ENCODE measurements around the gene ZC3H7B.

The ZC3H7B gene

DNA sequence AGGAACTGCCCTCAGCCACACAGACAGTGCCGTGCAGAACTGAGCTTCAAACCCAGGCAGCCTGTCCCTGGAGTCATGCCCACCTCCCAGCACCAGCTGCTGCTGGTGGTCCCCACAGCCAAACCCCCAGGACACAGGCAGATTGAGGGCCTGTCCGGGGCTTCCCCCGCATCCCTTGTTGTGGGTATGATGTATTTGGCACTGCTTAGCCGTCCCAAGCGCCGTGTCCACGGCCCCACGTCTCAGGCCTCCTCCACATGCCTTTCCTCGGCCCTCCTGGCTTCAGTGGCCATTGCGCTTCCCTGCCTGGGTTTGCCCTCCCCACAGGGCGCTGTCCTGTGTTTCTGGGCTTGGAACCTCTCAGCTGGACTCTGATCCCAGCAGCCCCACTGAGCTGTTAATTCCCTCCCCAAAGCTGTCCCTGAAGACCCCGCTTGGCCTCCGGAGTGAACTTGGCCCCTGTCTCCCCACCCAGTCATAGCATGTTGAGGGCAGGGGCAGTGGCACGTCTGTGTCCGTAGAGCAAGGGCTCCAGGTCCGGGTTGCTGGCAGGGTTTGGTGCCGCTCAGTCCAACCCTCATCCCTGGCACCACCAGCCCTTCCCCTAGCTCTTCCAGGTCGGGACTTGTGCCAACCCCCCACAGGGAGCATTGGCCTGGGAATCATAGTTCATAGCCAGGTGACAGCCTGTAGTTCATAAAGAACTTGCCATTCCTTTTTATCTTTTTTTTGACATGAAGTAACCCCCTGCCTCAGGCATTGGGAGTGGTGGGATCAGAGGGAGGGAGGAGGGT is 45.9 kb downstream of the ZC3H7B start:
- Histone ChIP-seq H3K9me3 (ENCODE audit: control insufficient read depth, insufficient read depth, low read length) (no peaks in the 10 kb centered on the region), H3F3A (ENCODE audit: control insufficient read depth, insufficient read depth) (no peaks in the 10 kb centered on the region), H3K4me1 (ENCODE audit: control insufficient read depth, low read length) (no peaks in the 10 kb centered on the region), H3K27me3 (ENCODE audit: control insufficient read depth, low read length) (no peaks in the 10 kb centered on the region), H4K20me1 (ENCODE audit: control insufficient read depth, insufficient read depth, low read depth, low read length) (no peaks in the 10 kb centered on the region), H3K79me2 (ENCODE audit: control insufficient read depth, low read length) (no peaks in the 10 kb centered on the region), H3K27ac (ENCODE audit: low read depth, low read length) (no peak overlapping the region), H3K4me2 (ENCODE audit: low read length) (no peak overlapping the region), H3K36me3 (ENCODE audit: control insufficient read depth, low read length) (peaks cover 63% of the 10 kb centered on the region), H3K9me2 (replicated peaks; ENCODE audit: control insufficient read depth, low read length) (no peaks in the 10 kb centered on the region), H3K4me3 (ENCODE audit: low read length) (no peak overlapping the region)
- TF ChIP-seq, protein P1, sequence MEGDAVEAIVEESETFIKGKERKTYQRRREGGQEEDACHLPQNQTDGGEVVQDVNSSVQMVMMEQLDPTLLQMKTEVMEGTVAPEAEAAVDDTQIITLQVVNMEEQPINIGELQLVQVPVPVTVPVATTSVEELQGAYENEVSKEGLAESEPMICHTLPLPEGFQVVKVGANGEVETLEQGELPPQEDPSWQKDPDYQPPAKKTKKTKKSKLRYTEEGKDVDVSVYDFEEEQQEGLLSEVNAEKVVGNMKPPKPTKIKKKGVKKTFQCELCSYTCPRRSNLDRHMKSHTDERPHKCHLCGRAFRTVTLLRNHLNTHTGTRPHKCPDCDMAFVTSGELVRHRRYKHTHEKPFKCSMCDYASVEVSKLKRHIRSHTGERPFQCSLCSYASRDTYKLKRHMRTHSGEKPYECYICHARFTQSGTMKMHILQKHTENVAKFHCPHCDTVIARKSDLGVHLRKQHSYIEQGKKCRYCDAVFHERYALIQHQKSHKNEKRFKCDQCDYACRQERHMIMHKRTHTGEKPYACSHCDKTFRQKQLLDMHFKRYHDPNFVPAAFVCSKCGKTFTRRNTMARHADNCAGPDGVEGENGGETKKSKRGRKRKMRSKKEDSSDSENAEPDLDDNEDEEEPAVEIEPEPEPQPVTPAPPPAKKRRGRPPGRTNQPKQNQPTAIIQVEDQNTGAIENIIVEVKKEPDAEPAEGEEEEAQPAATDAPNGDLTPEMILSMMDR (IDR thresholded peaks at IDR 0.05; ENCODE audit: low read depth, low read length, poor library complexity, severe bottlenecking) = no peak
- TF ChIP-seq EZH2phosphoT487 (IDR thresholded peaks at IDR 0.05; ENCODE audit: borderline replicate concordance, low read length) = no peak

DNA sequence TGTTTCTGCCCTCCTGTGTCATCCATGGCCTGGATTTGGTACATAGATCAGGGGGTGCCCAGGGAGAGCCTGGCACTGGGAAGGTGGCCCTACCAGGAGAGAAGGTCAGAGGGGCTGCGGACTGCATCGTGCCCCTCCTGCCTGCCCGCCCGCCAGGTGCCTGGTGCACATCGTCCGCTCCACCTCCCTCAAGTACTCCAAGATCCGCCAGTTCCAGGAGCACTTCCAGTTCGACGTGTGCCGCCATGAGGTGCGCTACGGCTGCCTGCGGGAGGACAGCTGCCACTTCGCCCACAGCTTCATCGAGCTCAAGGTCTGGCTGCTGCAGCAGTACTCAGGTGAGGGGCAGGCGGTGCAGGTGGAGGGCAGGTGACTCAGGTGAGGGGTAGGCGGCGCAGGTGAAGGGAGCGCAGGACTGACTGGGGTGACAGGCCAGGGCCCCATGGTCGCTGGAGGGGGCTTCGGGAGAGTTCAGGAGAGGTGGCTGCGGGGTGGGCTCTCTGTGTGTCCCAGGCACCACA is 47.7 kb downstream of the ZC3H7B start:
- Histone ChIP-seq H3K36me3 (ENCODE audit: control insufficient read depth, low read length) (peaks cover 59% of the 10 kb centered on the region), H3K4me2 (ENCODE audit: low read length) (no peak overlapping the region), H3F3A (ENCODE audit: control insufficient read depth, insufficient read depth) (no peaks in the 10 kb centered on the region), H3K4me1 (ENCODE audit: control insufficient read depth, low read length) (no peaks in the 10 kb centered on the region), H3K27ac (ENCODE audit: low read depth, low read length) (no peak overlapping the region), H3K27me3 (ENCODE audit: control insufficient read depth, low read length) (no peaks in the 10 kb centered on the region), H3K4me3 (ENCODE audit: low read length) (no peak overlapping the region), H3K79me2 (ENCODE audit: control insufficient read depth, low read length) (no peaks in the 10 kb centered on the region), H3K9me2 (replicated peaks; ENCODE audit: control insufficient read depth, low read length) (no peaks in the 10 kb centered on the region), H4K20me1 (ENCODE audit: control insufficient read depth, insufficient read depth, low read depth, low read length) (no peaks in the 10 kb centered on the region), H3K9me3 (ENCODE audit: control insufficient read depth, insufficient read depth, low read length) (no peaks in the 10 kb centered on the region)
- TF ChIP-seq EZH2phosphoT487 (IDR thresholded peaks at IDR 0.05; ENCODE audit: borderline replicate concordance, low read length) = no peak
- TF ChIP-seq, protein P1 (IDR thresholded peaks at IDR 0.05; ENCODE audit: low read depth, low read length, poor library complexity, severe bottlenecking) = no peak

DNA sequence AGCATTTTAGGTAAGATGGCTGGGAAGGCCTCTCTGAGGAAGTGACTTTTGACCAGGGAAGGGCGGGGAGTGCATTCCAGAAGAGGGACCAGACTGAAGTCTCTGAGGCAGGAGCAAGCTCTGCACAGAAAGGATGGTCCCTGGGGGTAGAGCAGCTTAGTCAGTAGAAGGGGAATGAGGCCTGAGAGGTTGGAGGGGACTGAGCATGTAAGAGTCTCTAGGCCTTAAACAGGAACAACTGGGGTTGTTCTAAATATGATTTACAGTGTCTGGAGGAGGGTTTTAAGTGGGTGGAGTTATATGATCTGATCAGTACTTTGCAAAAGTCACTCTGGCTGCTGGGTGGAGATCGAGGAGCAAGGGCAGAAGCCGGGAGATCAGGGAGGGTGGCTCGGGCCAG is 48.8 kb downstream of the ZC3H7B start:
- TF ChIP-seq EZH2phosphoT487 (IDR thresholded peaks at IDR 0.05; ENCODE audit: borderline replicate concordance, low read length) = no peak
- TF ChIP-seq, protein P1 (IDR thresholded peaks at IDR 0.05; ENCODE audit: low read depth, low read length, poor library complexity, severe bottlenecking) = no peak
- H3K4me1 ChIP-seq (ENCODE audit: control insufficient read depth, low read length) = no peaks in the 10 kb centered on the region
- no peak overlapping the region for H3K4me2 ChIP-seq (ENCODE audit: low read length)
- H3K79me2 ChIP-seq (ENCODE audit: control insufficient read depth, low read length) = no peaks in the 10 kb centered on the region
- no peak overlapping the region for H3K27ac ChIP-seq (ENCODE audit: low read depth, low read length)
- no peaks in the 10 kb centered on the region for H4K20me1 ChIP-seq (ENCODE audit: control insufficient read depth, insufficient read depth, low read depth, low read length)
- H3F3A ChIP-seq (ENCODE audit: control insufficient read depth, insufficient read depth) = no peaks in the 10 kb centered on the region
- H3K4me3 ChIP-seq (ENCODE audit: low read length) = no peak overlapping the region
- H3K36me3 ChIP-seq (ENCODE audit: control insufficient read depth, low read length) = peaks cover 58% of the 10 kb centered on the region
- H3K9me3 ChIP-seq (ENCODE audit: control insufficient read depth, insufficient read depth, low read length) = no peaks in the 10 kb centered on the region
- H3K27me3 ChIP-seq (ENCODE audit: control insufficient read depth, low read length) = no peaks in the 10 kb centered on the region
- H3K9me2 ChIP-seq (replicated peaks; ENCODE audit: control insufficient read depth, low read length) = no peaks in the 10 kb centered on the region

All from DOHH2 (cell line).